NCI-H446 treated with DMSO at 0.1 percent for 48 hours (cell line): ENCODE measurements around the gene CSHL1.
"Not testable (repeated sequence)": the region's sequence is repeated elsewhere in the genome, so short reads cannot be mapped to it uniquely, and the experiment has no call there.

ENCODE experiments used
- DNase-seq: peaks from one replicate; lab custom pipeline; 2025; lab: John Stamatoyannopoulos, UW

CSHL1 gene

DNA sequence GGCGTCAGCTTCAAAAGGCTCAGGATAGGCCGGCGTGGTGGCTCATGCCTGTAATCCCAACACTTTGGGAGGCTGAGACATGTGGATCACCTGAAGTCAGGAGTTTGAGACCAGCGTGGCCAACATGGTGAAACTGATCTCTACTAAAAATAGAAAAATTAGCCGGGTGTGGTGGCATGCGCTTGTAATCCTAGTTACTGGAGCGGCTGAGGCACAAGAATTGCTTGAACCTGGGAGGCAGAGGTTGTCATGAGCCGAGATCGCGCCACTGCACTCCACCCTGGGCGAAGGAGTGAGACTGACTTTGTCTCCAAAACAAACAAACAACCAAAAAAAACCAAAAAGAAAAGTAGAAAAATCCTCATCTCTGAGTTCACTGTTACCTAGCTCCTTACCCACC, 25.9 kb downstream of the CSHL1 start:
- not testable (repeated sequence) for DNase-seq

DNA sequence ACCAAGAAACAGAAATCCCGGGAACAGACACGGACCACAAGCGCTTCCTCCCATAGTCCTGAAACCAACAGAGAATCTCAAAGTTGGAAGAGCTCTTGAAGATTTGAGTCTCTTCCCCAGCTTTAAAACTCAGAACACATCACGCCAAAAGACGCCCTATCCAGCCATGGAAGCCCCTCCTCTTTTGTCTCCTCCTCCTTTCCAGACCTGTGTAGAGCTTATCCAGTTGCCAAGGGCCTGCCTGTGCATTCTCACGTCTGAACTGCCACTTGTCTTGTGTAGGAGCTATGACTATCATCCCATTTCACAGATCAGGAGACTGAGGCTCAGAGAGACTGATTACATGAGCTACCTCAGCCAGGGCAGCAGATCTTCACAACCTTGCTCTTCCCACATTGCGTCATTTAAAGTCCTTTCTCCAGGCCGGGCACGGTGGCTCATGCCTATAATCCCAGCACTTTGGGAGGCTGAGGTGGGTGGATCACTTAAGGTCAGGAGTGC, 28.4 kb downstream of the CSHL1 start:
- DNase-seq: not testable (repeated sequence)

DNA sequence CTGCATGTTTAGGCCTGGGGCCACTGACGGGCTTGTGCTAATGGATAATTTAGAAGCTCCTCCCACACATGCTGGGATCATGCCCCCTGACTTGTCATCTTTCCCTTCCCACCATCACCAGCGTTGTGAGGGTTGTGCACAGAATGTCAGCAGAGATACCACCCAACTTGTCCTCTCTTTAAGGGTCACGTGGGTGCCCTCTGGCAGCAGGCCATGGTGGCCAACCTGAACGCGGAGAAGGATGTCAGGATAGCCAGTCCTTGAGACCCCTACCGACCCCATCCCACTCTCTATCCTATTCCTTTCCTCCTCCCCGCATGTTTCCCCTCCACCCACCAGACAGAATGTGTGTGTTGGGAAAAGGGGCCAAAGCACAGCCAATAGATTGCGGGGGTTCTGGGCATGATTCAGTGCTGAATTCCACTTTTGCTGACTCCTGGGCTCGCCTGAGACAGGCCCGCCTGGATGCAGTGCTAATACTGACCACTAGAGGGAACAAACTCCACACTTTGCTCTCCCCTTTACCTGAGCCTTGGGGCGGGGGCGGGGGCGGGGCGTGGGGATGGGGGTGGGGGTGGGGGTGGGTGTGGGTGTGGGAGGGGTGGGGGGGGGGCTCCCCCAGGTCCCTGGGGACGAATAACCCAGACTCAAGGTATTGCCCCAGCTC, 29.0 kb downstream of the CSHL1 start, which contains the start of gene GH2:
GH2 (minus strand) TSS at position 10 of the 667 bp plus-strand sequence. CDS start 143 bp downstream, outside the sequence.
- DNase-seq: no peak

DNA sequence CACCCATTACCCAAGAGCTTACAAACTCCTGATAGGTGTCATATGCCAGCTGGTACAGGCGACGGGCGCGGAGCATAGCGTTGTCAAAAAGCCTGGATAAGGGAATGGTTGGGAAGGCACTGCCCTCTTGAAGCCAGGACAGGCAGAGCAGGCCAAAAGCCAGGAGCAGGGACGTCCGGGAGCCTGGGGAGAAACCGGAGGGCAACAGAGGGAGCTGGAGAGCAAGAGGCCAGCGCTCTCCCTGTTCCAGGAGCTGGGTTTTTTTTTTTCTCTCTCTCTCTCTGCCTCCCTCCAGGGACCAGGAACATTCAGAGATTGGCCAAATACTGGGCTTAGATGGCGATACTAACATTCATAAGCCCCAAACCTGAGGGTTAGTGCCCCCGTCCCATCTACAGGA, 29.7 kb downstream of the CSHL1 start:
- DNase-seq: not testable (repeated sequence)

DNA sequence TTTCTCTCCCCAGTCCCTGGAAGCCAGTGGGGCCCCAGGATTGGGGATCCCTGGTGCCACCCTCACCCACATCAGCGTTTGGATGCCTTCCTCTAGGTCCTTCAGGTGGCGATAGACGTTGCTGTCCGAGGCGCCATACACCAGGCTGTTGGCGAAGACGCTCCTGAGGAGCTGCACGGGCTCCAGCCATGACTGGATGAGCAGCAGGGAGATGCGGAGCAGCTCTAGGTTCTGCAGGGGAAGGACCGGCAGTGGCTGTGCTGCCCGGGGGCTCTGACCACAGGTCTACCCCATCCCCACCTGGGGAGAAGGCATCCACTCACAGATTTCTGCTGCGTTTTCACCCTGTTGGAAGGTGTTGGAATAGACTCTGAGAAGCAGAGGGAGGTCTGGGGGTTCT, 30.4 kb downstream of the CSHL1 start:
- DNase-seq: no peak

DNA sequence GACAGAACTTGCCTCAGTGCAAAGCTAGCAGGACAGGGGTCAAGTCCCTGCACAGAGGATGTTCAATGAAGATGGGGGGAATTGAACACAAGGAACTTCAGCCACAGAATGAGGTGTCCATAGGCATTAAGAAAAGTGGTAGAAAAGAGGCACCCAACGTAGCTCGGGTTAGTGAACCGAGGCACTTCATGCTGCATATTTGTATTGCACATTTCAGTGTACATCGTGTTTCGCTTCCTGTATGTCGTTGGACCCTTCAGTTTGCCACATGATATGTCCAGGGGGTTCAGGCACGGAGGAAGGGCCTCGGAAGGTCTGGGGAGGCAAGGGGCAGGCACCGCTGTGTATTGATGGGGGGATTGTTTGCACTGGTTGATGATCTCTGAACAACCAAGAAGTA, 32.6 kb downstream of the CSHL1 start:
- not testable (repeated sequence) for DNase-seq

DNA sequence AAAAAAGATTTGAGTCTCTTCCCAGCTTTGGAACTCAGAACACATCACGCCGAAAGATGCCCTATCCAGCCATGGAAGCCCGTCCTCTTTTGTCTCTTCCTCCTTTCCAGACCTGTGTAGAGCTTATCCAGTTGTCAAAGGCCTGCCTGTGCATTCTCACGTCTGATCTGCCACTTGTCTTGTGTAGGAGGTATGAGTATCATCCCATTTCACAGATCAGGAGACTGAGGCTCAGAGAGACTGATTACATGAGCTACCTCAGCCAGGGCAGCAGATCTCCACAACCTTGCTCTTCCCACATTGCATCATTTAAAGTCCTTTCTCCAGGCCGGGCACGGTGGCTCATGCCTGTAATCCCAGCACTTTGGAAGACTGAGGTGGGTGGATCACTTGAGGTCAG, 36.4 kb downstream of the CSHL1 start:
- DNase-seq: not testable (repeated sequence)

DNA sequence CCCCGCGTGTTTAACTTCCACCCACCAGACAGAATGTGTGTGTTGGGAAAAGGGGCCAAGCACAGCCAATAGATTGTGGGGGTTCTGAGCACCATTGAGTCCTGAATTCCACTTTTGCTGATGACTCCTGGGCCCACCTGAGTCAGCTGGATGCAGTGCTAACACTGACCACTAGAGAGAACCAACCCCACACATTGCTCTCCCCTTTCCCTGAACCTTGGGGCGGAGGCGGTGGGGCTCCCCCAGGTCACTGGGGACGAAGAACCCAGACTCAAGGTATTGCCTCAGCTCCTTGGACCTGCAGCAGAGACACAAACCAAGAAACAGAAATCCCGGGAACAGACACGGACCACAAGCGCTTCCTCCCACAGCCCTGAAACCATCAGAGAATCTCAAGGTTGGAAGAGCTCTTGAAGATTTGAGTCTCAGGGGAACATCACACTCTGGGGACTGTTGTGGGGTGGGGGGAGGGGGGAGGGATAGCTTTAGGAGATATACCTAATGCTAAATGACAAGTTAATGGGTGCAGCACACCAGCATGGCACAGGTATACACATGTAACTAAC, 36.9 kb downstream of the CSHL1 start:
- not testable (repeated sequence) for DNase-seq

DNA sequence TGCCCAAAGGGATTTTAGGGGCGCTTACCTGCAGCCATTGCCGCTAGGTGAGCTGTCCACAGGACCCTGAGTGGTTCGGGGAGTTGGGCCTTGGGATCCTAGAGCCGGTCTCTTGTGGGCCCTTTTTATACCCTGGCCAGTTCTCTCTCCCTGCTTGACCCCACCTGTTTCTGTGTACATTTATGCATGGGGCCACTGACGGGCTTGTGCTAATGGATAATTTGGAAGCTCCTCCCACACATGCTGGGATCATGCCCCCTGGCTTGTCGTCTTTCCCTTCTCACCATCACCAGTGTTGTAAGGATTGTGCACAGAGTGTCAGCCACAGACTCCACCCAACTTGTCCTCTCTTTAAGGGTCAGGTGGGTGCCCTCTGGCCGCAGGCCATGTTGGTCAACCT, 37.5 kb downstream of the CSHL1 start, which contains the start of gene CSH2:
CSH2 (minus strand) TSS at position 101 of the 400 bp plus-strand sequence; CDS start at position 38, 63 bp downstream.
- DNase-seq: not testable (repeated sequence)

DNA sequence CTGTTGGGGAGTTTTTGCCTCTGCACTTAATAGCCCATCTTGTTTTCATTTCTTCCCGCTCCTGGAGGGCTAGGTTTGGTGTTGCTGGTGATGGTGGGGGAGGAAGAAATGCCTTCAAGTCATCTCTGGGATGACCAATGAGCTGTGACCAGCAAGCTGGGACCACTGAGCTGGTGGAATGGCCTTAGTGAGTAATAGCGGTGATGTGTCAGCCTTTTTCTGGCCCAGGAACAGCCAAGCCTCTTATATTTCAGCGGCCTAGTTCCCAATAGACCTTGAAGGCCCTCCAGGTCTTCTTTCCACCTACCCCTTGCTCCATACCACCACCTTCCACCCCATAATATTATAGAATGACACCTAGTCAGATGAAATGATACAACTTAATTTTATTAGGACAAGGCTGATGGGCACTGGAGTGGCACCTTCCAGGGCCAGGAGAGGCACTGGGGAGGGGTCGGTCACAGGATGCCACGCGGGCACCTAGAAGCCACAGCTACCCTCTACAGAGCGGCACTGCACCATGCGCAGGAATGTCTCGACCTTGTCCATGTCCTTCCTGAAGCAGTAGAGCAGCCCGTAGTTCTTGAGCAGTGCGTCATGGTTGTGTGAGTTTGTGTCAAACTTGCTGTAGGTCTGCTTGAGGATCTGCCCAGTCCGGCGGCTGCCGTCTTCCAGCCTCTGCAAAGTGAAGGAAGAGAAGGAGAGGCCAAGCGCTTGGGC, 39.3 kb downstream of the CSHL1 start:
- not testable (repeated sequence) for DNase-seq

DNA sequence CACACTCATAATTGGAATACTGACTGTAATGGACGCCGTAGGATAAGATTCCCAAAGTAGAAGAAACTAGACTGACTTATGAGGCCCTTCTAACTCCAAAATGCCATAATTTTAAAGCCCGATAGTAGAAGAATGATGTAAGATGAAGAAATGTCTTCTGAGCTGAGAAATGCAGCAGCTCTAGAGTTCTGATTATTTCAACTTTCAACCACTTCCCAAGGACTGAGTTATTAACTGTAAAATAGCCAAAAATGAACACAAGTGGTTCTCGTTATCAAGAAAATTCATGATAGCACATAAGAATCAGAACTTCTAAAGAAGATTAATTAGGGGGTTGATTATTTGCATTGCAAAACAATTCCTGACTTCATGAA, 40.8 kb downstream of the CSHL1 start:
- not testable (repeated sequence) for DNase-seq

DNA sequence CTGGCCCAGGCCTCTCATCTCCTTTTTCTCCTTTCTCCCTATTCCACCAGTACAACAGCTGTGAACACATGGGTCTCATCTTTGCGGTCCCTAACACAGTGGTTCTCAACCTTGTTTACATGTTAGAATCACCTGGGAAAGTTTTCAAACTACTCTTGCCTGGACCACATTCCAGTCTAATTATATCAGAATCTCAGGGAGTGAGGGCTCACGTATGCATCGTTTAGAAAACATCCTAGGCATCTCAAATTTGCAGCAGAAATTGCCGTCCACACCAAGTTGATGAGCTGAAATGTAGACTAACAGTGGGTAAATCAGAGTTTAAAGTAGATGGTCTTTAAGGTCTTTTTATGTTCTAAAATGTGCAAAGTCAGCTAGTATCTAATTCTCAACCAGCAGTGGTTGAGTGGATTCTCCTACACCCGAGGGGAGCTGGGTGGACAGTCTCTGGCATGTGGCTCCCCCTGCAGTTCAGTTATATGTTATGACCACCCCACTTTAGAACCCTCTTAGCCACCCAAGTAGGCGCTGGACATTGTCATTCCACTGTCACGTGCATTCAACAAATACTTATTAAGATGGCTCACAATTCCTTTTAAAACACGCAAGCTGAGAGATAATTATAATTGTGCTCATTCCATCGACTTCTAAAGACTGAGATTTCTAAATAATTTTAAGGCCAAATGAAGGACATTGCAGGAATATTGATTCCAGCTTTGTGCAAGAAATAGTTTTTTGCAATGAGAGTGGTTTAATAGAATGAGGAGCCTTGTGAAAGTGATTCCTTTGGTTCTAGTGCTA, 41.4 kb downstream of the CSHL1 start:
- DNase-seq: not testable (repeated sequence)

DNA sequence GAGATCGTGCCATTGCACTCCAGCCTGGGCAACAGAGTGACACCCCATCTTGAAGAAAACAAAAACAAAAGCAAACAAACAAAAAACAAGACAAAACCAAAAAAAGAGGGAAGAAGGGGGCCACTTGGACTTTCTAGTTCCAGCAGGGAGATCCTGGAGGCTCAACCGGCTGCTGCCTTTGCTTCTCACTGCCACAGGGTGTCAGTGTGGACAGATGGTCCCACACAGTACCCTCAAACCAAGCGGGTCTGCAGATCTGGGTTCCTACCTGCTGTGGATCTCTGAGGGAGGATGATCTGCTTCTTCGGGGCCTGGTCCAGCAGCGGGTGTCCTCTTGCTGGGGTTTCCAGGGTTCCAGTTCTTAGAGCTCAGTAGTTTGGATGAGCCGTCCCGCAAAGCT, 44.4 kb downstream of the CSHL1 start:
- not testable (repeated sequence) for DNase-seq
